Esophagus squamous epithelium (tissue), 4 donors: ENCODE data around the gene FAM241B.

Experiments used
- CTCF ChIP-seq, 6 experiments: fragments of 450-650 bp in 4 of 6; fragments of 200-600 bp in 2 of 6; sonication (generic) in 2 of 6; IDR thresholded peaks; one replicate each; pipeline ENCODE4 v1.5.1; 2016 to 2019; ENCODE audit warnings: antibody characterized with exemption in 6 of 6, mild to moderate bottlenecking in 4 of 6, moderate library complexity in 4 of 6
- POLR2A ChIP-seq, 4 donors: fragments of 450-650 bp; IDR thresholded peaks; one replicate each; pipeline ENCODE4 v1.6.1; 2017; ENCODE audit warnings: antibody characterized with exemption in 4 of 4, mild to moderate bottlenecking in 4 of 4, moderate library complexity in 3 of 4

GRCh38 chr10:69650589-69651261 lies 20.7 kb downstream of the FAM241B start:
- TF ChIP-seq POLR2A (IDR thresholded peaks at IDR 0.05) (no peak), CTCF (IDR thresholded peaks at IDR 0.05) (no peak)
